SK-N-SH treated with all-trans-retinoic acid at 6 μM for 48 hours (cell line): ENCODE results near the gene ZNF14.

Experiments
- ATAC-seq: fragments of 200-7000 bp; cut with Tn5 transposase; 3 replicates; pipeline ENCODE4 v1.9.1; 2020; ENCODE audit warnings: mild to moderate bottlenecking, moderate library complexity
- ARNTL ChIP-seq: fragments of 450-650 bp; formaldehyde crosslinking; IDR thresholded peaks from 2 replicates; pipeline ENCODE4 v1.5.0; 2020; ENCODE audit warnings: low read depth, mild to moderate bottlenecking, moderate library complexity, borderline replicate concordance
- BACH2 ChIP-seq: fragments of 250-450 bp; sonication (Bioruptor Pico); IDR thresholded peaks from 2 replicates; pipeline ENCODE4 v1.9.0; 2021; ENCODE audit warnings: mild to moderate bottlenecking, borderline replicate concordance
- CREB5 ChIP-seq: fragments of 250-450 bp; sonication (Bioruptor Pico); IDR thresholded peaks from 2 replicates; pipeline ENCODE4 v1.5.1; 2020; ENCODE audit warnings: low read depth, mild to moderate bottlenecking, moderate library complexity
- CSDC2 ChIP-seq: fragments of 250-450 bp; sonication (Bioruptor Pico); IDR thresholded peaks from 2 replicates; pipeline ENCODE4 v1.5.0; 2020; ENCODE audit warnings: mild to moderate bottlenecking, moderate library complexity
- ESRRG ChIP-seq: fragments of 250-450 bp; sonication (Bioruptor Pico); IDR thresholded peaks from 2 replicates; pipeline ENCODE4 v1.6.1; 2021; ENCODE audit warnings: mild to moderate bottlenecking
- GLIS3 ChIP-seq: fragments of 250-450 bp; sonication (Bioruptor Pico); IDR thresholded peaks from 2 replicates; pipeline ENCODE4 v1.5.0; 2020; ENCODE audit warnings: mild to moderate bottlenecking, moderate library complexity
- ISL1 ChIP-seq: fragments of 250-450 bp; sonication (Bioruptor Pico); IDR thresholded peaks from 2 replicates; pipeline ENCODE4 v2.1.2; 2022; ENCODE audit warnings: mild to moderate bottlenecking, moderate library complexity
- OSR1 ChIP-seq: fragments of 250-450 bp; sonication (Bioruptor Pico); IDR thresholded peaks from 2 replicates; pipeline ENCODE4 v1.8.0; 2022; ENCODE audit warnings: moderate library complexity, mild to moderate bottlenecking, inconsistent platforms
- PATZ1 ChIP-seq: fragments of 250-450 bp; sonication (Bioruptor Pico); IDR thresholded peaks from 2 replicates; pipeline ENCODE4 v1.8.0; 2020; ENCODE audit warnings: mild to moderate bottlenecking, moderate library complexity, borderline replicate concordance
- PPARA ChIP-seq: fragments of 250-450 bp; sonication (Bioruptor Pico); IDR thresholded peaks from 2 replicates; pipeline ENCODE4 v1.5.0; 2020; ENCODE audit warnings: mild to moderate bottlenecking, borderline replicate concordance
- RARB ChIP-seq: fragments of 250-450 bp; sonication (Bioruptor Pico); IDR thresholded peaks from 2 replicates; pipeline ENCODE4 v1.8.0; 2021; ENCODE audit warnings: mild to moderate bottlenecking, moderate library complexity
- TCF4 ChIP-seq: fragments of 250-450 bp; sonication (Bioruptor Pico); IDR thresholded peaks from 2 replicates; pipeline ENCODE4 v1.8.0; 2021; ENCODE audit warnings: mild to moderate bottlenecking, moderate library complexity, borderline replicate concordance
- TOX ChIP-seq: fragments of 250-450 bp; sonication (Bioruptor Pico); IDR thresholded peaks from 2 replicates; pipeline ENCODE4 v1.8.0; 2021; ENCODE audit warnings: mild to moderate bottlenecking, moderate library complexity, borderline replicate concordance
- TSHZ2 ChIP-seq: fragments of 250-450 bp; sonication (Bioruptor Pico); IDR thresholded peaks from 2 replicates; pipeline ENCODE4 v1.5.0; 2020; ENCODE audit warnings: mild to moderate bottlenecking, moderate library complexity
- ZC3H10 ChIP-seq: fragments of 250-450 bp; sonication (Bioruptor Pico); IDR thresholded peaks from 2 replicates; pipeline ENCODE4 v1.5.1; 2021; ENCODE audit warnings: mild to moderate bottlenecking, moderate library complexity
- ZFP3 ChIP-seq: fragments of 250-450 bp; sonication (Bioruptor Pico); IDR thresholded peaks from 2 replicates; pipeline ENCODE4 v1.5.0; 2020; ENCODE audit warnings: mild to moderate bottlenecking, moderate library complexity
- ZFP30 ChIP-seq: fragments of 450-650 bp; formaldehyde crosslinking; IDR thresholded peaks from 2 replicates; pipeline ENCODE4 v1.5.0; 2022; ENCODE audit warnings: mild to moderate bottlenecking, moderate library complexity
- ZNF70 ChIP-seq: fragments of 450-650 bp; formaldehyde crosslinking; IDR thresholded peaks from 2 replicates; pipeline ENCODE4 v1.5.0; 2020; ENCODE audit warnings: mild to moderate bottlenecking, moderate library complexity
- ZNF8 ChIP-seq: fragments of 450-650 bp; formaldehyde crosslinking; IDR thresholded peaks from 2 replicates; pipeline ENCODE4 v1.5.0; 2020; ENCODE audit warnings: mild to moderate bottlenecking, moderate library complexity
- TF ChIP-seq, protein P1 (sequence below): fragments of 250-450 bp; sonication (Bioruptor Pico); IDR thresholded peaks from 2 replicates; pipeline ENCODE4 v1.5.1; 2021; ENCODE audit warnings: mild to moderate bottlenecking, moderate library complexity

Gene ZNF14

GRCh38 chr19:19758164-19758563 is 25.3 kb upstream of the ZNF14 start:
- no peak for TF ChIP-seq GLIS3 (CRISPR knock-in tag)
- TF ChIP-seq, protein P1, sequence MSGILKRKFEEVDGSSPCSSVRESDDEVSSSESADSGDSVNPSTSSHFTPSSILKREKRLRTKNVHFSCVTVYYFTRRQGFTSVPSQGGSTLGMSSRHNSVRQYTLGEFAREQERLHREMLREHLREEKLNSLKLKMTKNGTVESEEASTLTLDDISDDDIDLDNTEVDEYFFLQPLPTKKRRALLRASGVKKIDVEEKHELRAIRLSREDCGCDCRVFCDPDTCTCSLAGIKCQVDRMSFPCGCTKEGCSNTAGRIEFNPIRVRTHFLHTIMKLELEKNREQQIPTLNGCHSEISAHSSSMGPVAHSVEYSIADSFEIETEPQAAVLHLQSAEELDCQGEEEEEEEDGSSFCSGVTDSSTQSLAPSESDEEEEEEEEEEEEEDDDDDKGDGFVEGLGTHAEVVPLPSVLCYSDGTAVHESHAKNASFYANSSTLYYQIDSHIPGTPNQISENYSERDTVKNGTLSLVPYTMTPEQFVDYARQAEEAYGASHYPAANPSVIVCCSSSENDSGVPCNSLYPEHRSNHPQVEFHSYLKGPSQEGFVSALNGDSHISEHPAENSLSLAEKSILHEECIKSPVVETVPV (CRISPR knock-in tag), result no peak
- no peak for TF ChIP-seq CREB5 (CRISPR knock-in tag)
- no peak for TF ChIP-seq PATZ1 (CRISPR knock-in tag)
- TF ChIP-seq PPARA (CRISPR knock-in tag), result no peak
- ATAC-seq, result no peak

- ATAC-seq, result no peak
- no peak for TF ChIP-seq ISL1
- no peak for TF ChIP-seq BACH2
- no peak for TF ChIP-seq RARB (CRISPR knock-in tag)
- no peak for TF ChIP-seq OSR1 (CRISPR knock-in tag)
- no peak for TF ChIP-seq ZNF70
- TF ChIP-seq ARNTL (CRISPR knock-in tag), result no peak
- no peak for TF ChIP-seq ZNF8 (CRISPR knock-in tag)
- TF ChIP-seq GLIS3 (CRISPR knock-in tag), result no peak
- no peak for TF ChIP-seq TOX (CRISPR knock-in tag)
- no peak for TF ChIP-seq ZC3H10
- no peak for TF ChIP-seq ZFP30
- TF ChIP-seq ESRRG (CRISPR knock-in tag), result no peak
- TF ChIP-seq ZFP3 (CRISPR knock-in tag), result no peak
- no peak for TF ChIP-seq CSDC2
- no peak for TF ChIP-seq TCF4 (CRISPR knock-in tag)
- no peak for TF ChIP-seq PPARA (CRISPR knock-in tag)
- TF ChIP-seq PATZ1 (CRISPR knock-in tag), result no peak
- TF ChIP-seq, protein P1 (CRISPR knock-in tag), result no peak
- no peak for TF ChIP-seq TSHZ2 (CRISPR knock-in tag)
- no peak for TF ChIP-seq CREB5 (CRISPR knock-in tag)
Observed at GRCh38 chr19:19752760-19753403, 20.0 kb upstream of the ZNF14 start.
